ENCODE data around the gene CEP85L. TPM values are rescaled to one million over a fixed set of nuclear protein-coding genes. Genes with fewer than 3 reads are reported as not detected.
A peak's percentile ranks its signal among the peaks of the same experiment; 100 is the strongest.
"Not testable (repeated sequence)": the region's sequence is repeated elsewhere in the genome, so short reads cannot be mapped to it uniquely, and the experiment has no call there.

Gene CEP85L
- total and polyA plus RNA-seq, 2 donors (not counting 1 experiment from before 2014, with no cell fraction given): 7.3 to 22.0 TPM

- Histone ChIP-seq H4K20me1 (ENCODE audit: control insufficient read depth, extremely low read depth, insufficient read depth, low read length) (no peaks in the 10 kb centered on the region), H3K27me3 (ENCODE audit: control insufficient read depth, insufficient read depth, low read length) (no peaks in the 10 kb centered on the region), H3K36me3 (ENCODE audit: control insufficient read depth, insufficient read depth, low read length) (no peaks in the 10 kb centered on the region), H3K79me2 (ENCODE audit: control insufficient read depth, insufficient read depth, low read length) (no peaks in the 10 kb centered on the region), H3K9ac (ENCODE audit: insufficient read depth, low read length) (no peak overlapping the region), H2AFZ (ENCODE audit: low read length) (no peak overlapping the region), H3K4me2 (ENCODE audit: extremely low read depth, insufficient read depth, low read length) (no peak overlapping the region), H3K4me1 (ENCODE audit: control insufficient read depth, extremely low read depth, insufficient read depth, low read length) (no peaks in the 10 kb centered on the region), H3K9me3 (ENCODE audit: control insufficient read depth, insufficient read depth, low read depth, low read length) (no peaks in the 10 kb centered on the region), H3K27ac (ENCODE audit: insufficient read depth, low read length) (no peak overlapping the region), H3K4me3 (replicated peaks in 1 of 4; ENCODE audit: control extremely low read depth in 1 of 4, insufficient read depth in 1 of 4, low read depth in 3 of 4, low read length in 4 of 4) (no peak overlapping the region)
- DNase-seq (ENCODE audit: low read depth in 2 of 2): no peak
- TF ChIP-seq, protein P1, sequence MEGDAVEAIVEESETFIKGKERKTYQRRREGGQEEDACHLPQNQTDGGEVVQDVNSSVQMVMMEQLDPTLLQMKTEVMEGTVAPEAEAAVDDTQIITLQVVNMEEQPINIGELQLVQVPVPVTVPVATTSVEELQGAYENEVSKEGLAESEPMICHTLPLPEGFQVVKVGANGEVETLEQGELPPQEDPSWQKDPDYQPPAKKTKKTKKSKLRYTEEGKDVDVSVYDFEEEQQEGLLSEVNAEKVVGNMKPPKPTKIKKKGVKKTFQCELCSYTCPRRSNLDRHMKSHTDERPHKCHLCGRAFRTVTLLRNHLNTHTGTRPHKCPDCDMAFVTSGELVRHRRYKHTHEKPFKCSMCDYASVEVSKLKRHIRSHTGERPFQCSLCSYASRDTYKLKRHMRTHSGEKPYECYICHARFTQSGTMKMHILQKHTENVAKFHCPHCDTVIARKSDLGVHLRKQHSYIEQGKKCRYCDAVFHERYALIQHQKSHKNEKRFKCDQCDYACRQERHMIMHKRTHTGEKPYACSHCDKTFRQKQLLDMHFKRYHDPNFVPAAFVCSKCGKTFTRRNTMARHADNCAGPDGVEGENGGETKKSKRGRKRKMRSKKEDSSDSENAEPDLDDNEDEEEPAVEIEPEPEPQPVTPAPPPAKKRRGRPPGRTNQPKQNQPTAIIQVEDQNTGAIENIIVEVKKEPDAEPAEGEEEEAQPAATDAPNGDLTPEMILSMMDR (conservative IDR thresholded peaks at IDR 0.05 in 1 of 2, IDR thresholded peaks at IDR 0.05 in 1 of 2; ENCODE audit: low read depth in 1 of 2, low read length in 2 of 2): no peak
- no peak for TF ChIP-seq EZH2 (IDR thresholded peaks at IDR 0.05; ENCODE audit: low read length, missing control alignments)
Measured at GRCh38 chr6:118436482-118436881, 214.9 kb downstream of the CEP85L start.

DNA sequence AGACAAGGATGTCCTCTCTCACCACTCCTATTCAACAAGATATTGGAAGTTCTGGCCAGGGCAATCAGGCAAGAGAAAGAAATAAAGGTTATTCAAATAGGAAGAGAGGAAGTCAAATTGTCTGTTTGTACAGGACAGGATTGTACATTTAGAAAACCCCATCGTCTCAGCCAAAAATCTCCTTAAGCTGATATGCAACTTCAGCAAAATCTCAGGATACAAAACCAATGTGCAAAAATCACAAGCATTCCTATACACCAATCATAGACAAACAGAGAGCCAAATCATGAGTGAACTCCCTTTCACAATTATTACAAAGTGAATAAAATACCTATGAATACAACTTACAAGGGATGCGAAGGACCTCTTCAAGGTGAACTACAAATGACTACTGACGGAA is 217.2 kb downstream of the CEP85L start:
- not testable (repeated sequence) for H3K9ac ChIP-seq (ENCODE audit: insufficient read depth, low read length); H4K20me1 ChIP-seq (ENCODE audit: control insufficient read depth, extremely low read depth, insufficient read depth, low read length); H3K4me1 ChIP-seq (ENCODE audit: control insufficient read depth, extremely low read depth, insufficient read depth, low read length); DNase-seq (ENCODE audit: low read depth in 2 of 2); H3K9me3 ChIP-seq (ENCODE audit: control insufficient read depth, insufficient read depth, low read depth, low read length); H3K4me3 ChIP-seq (replicated peaks in 1 of 4; ENCODE audit: control extremely low read depth in 1 of 4, insufficient read depth in 1 of 4, low read depth in 3 of 4, low read length in 4 of 4); H3K79me2 ChIP-seq (ENCODE audit: control insufficient read depth, insufficient read depth, low read length); H3K27me3 ChIP-seq (ENCODE audit: control insufficient read depth, insufficient read depth, low read length); H2AFZ ChIP-seq (ENCODE audit: low read length); H3K36me3 ChIP-seq (ENCODE audit: control insufficient read depth, insufficient read depth, low read length); H3K4me2 ChIP-seq (ENCODE audit: extremely low read depth, insufficient read depth, low read length); H3K27ac ChIP-seq (ENCODE audit: insufficient read depth, low read length)

DNA sequence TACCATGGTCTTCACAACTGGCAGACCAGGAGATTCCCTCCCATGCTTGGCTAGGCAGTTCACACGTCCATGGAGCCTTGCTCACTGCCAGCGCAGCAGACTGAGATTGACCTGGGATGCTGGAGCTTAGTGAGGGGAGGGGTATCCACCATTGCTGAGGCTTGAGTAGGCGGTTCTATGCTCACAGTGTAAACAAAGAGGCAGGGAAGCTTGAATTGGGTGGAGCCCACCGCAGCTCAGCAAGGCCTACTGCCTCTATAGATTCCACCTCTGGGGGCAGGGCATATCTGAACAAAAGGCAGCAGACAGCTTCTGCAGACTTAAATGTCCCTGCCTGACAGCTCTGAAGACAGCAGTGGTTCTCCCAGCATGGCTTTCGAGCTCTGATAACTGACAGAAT is 230.1 kb downstream of the CEP85L start:
- H3K79me2 ChIP-seq (ENCODE audit: control insufficient read depth, insufficient read depth, low read length); H3K4me2 ChIP-seq (ENCODE audit: extremely low read depth, insufficient read depth, low read length); H2AFZ ChIP-seq (ENCODE audit: low read length); H3K27ac ChIP-seq (ENCODE audit: insufficient read depth, low read length); H3K36me3 ChIP-seq (ENCODE audit: control insufficient read depth, insufficient read depth, low read length); DNase-seq (ENCODE audit: low read depth in 2 of 2); H3K4me3 ChIP-seq (replicated peaks in 1 of 4; ENCODE audit: control extremely low read depth in 1 of 4, insufficient read depth in 1 of 4, low read depth in 3 of 4, low read length in 4 of 4); H3K4me1 ChIP-seq (ENCODE audit: control insufficient read depth, extremely low read depth, insufficient read depth, low read length); H3K27me3 ChIP-seq (ENCODE audit: control insufficient read depth, insufficient read depth, low read length); H3K9ac ChIP-seq (ENCODE audit: insufficient read depth, low read length); H3K9me3 ChIP-seq (ENCODE audit: control insufficient read depth, insufficient read depth, low read depth, low read length); H4K20me1 ChIP-seq (ENCODE audit: control insufficient read depth, extremely low read depth, insufficient read depth, low read length): not testable (repeated sequence)

- Histone ChIP-seq H3K9ac (ENCODE audit: insufficient read depth, low read length) (no peak overlapping the region), H4K20me1 (ENCODE audit: control insufficient read depth, extremely low read depth, insufficient read depth, low read length) (no peaks in the 10 kb centered on the region), H3K4me2 (ENCODE audit: extremely low read depth, insufficient read depth, low read length) (no peak overlapping the region), H2AFZ (ENCODE audit: low read length) (no peak overlapping the region), H3K9me3 (ENCODE audit: control insufficient read depth, insufficient read depth, low read depth, low read length) (no peaks in the 10 kb centered on the region), H3K4me1 (ENCODE audit: control insufficient read depth, extremely low read depth, insufficient read depth, low read length) (no peaks in the 10 kb centered on the region), H3K79me2 (ENCODE audit: control insufficient read depth, insufficient read depth, low read length) (no peaks in the 10 kb centered on the region), H3K27me3 (ENCODE audit: control insufficient read depth, insufficient read depth, low read length) (no peaks in the 10 kb centered on the region), H3K27ac (ENCODE audit: insufficient read depth, low read length) (no peak overlapping the region), H3K4me3 (replicated peaks in 1 of 4; ENCODE audit: control extremely low read depth in 1 of 4, insufficient read depth in 1 of 4, low read depth in 3 of 4, low read length in 4 of 4) (no peak overlapping the region), H3K36me3 (ENCODE audit: control insufficient read depth, insufficient read depth, low read length) (no peaks in the 10 kb centered on the region)
- DNase-seq (ENCODE audit: low read depth in 2 of 2): peak in 1 of 2 donors; percentile 56
- TF ChIP-seq EZH2 (IDR thresholded peaks at IDR 0.05; ENCODE audit: low read length, missing control alignments): no peak
- TF ChIP-seq, protein P1 (conservative IDR thresholded peaks at IDR 0.05 in 1 of 2, IDR thresholded peaks at IDR 0.05 in 1 of 2; ENCODE audit: low read depth in 1 of 2, low read length in 2 of 2): no peak
Measured at GRCh38 chr6:118419448-118420394, 231.7 kb downstream of the CEP85L start.

Data from fibroblast of lung (primary cell).